Thoracic aorta (tissue), 2 donors: Measurements from ENCODE around the gene CREB3L2. TPM values are rescaled to one million over a fixed set of nuclear protein-coding genes. Genes with fewer than 3 reads are reported as not detected.

Experiments
- ATAC-seq: fragments of 150-250 bp; one replicate; pipeline ENCODE4 v1.8.0; 2017; ENCODE audit warnings: low read depth; ENCODE audit not compliant: insufficient number of reproducible peaks, low FRiP score
- DNase-seq: peaks from one replicate; pipeline ENCODE4 v3.0.0-alpha.2; 2020; ENCODE audit warnings: low spot score
- H3K27ac ChIP-seq, 2 donors: fragments of 200-600 bp; sonication (generic); 1 replicate in 1 of 2; 2 replicates in 1 of 2; pipeline ENCODE4 v1.5.1; 2016; ENCODE audit warnings: mild to moderate bottlenecking in 2 of 2, moderate library complexity in 2 of 2
- H3K27me3 ChIP-seq: fragments of 200-600 bp; sonication (generic); replicated peaks from 2 replicates; pipeline ENCODE4 v1.6.0; 2016; ENCODE audit warnings: mild to moderate bottlenecking; ENCODE audit not compliant: insufficient read depth
- H3K36me3 ChIP-seq: fragments of 200-600 bp; sonication (generic); one replicate; pipeline ENCODE4 v1.5.1; 2016
- H3K4me1 ChIP-seq, 2 donors: fragments of 200-600 bp; sonication (generic); 1 replicate in 1 of 2; 2 replicates in 1 of 2; pipeline versions ENCODE4 v1.5.1 to v1.6.0; 2016; ENCODE audit warnings: low read depth in 2 of 2, mild to moderate bottlenecking in 1 of 2; ENCODE audit not compliant: control insufficient read depth in 1 of 2
- H3K4me3 ChIP-seq: fragments of 200-600 bp; sonication (generic); 2 replicates; pipeline ENCODE4 v1.5.1; 2016; ENCODE audit warnings: mild to moderate bottlenecking
- H3K9me3 ChIP-seq: fragments of 200-600 bp; sonication (generic); 2 replicates; pipeline ENCODE4 v1.5.1; 2016
- total RNA-seq, 2 donors: library from RNA; depleted of rRNA; stranded (reverse); fragments of >200 nt; gene quantifications; one replicate each; pipeline versions ENCODE4 v1.1.0 to v1.2.3, GENCODE V29; 2016
- TF ChIP-seq, protein P1 (sequence below): fragments of 200-600 bp; sonication (generic); IDR thresholded peaks from one replicate; pipeline ENCODE4 v1.5.1; 2019; ENCODE audit warnings: antibody characterized with exemption

The CREB3L2 gene
- total RNA-seq, 2 donors from 2014 or later = 85.3 to 96.7 TPM

DNA sequence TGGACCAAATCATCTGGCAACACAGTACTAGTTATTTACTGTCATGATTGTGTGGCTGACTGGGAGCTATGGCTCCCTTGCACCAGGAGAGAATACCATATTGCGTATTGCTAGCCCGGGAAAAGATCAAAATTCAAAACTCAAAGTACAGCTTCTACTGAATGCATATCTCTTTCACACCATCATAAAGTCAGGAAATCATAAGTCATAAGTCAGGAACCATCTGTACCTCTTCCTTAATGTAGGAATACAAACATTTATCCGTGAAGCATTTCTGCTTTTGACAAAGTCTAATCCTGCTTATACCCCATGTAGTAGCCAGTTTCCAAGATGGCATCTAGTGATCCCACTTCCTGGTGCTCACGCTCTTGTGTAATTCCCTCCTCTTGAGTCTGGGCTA lies 2.2 kb upstream of the CREB3L2 start:
- H3K36me3 ChIP-seq = no peaks in the 10 kb centered on the region
- no peak for ATAC-seq

DNA sequence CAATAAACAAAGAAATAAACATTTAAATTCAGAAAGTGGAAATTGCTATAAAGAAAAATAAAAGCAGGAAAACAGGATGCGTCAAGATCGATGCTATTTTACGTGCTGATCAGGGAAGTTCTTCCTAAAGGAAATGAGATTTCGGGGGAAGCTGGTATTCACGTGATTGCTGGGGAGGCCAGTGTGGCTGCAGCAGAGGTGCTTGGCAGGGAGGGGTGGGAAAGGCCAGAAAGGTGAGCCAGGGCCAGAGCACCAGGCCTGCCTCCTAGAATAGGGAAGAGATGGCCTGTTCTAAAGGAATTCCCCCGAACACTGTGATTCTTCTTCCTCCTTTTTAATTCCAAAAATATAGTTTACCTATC lies 923 bp upstream of the CREB3L2 start:
- no peaks in the 10 kb centered on the region for H3K9me3 ChIP-seq
- H3K27ac ChIP-seq = peak overlapping the region in 1 of 2 donors; percentile 39
- no peak for ATAC-seq
- DNase-seq = no peak
- H3K36me3 ChIP-seq = no peaks in the 10 kb centered on the region
- H3K27me3 ChIP-seq = no peaks in the 10 kb centered on the region
- TF ChIP-seq, protein P1, sequence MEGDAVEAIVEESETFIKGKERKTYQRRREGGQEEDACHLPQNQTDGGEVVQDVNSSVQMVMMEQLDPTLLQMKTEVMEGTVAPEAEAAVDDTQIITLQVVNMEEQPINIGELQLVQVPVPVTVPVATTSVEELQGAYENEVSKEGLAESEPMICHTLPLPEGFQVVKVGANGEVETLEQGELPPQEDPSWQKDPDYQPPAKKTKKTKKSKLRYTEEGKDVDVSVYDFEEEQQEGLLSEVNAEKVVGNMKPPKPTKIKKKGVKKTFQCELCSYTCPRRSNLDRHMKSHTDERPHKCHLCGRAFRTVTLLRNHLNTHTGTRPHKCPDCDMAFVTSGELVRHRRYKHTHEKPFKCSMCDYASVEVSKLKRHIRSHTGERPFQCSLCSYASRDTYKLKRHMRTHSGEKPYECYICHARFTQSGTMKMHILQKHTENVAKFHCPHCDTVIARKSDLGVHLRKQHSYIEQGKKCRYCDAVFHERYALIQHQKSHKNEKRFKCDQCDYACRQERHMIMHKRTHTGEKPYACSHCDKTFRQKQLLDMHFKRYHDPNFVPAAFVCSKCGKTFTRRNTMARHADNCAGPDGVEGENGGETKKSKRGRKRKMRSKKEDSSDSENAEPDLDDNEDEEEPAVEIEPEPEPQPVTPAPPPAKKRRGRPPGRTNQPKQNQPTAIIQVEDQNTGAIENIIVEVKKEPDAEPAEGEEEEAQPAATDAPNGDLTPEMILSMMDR = no peak
- peak overlapping the region; percentile 98 for H3K4me3 ChIP-seq
- peaks cover 14 to 19% of the 10 kb centered on the region in 2 donors for H3K4me1 ChIP-seq

More for the DNA sequence above, 2.2 kb upstream of the CREB3L2 start:
- Histone ChIP-seq H3K4me3 (no peak overlapping the region), H3K4me1 (peaks cover 4 to 7% of the 10 kb centered on the region in 2 donors), H3K9me3 (no peaks in the 10 kb centered on the region), H3K27me3 (no peaks in the 10 kb centered on the region), H3K27ac (no peak overlapping the region)
- TF ChIP-seq, protein P1 = no peak
- DNase-seq = no peak

DNA sequence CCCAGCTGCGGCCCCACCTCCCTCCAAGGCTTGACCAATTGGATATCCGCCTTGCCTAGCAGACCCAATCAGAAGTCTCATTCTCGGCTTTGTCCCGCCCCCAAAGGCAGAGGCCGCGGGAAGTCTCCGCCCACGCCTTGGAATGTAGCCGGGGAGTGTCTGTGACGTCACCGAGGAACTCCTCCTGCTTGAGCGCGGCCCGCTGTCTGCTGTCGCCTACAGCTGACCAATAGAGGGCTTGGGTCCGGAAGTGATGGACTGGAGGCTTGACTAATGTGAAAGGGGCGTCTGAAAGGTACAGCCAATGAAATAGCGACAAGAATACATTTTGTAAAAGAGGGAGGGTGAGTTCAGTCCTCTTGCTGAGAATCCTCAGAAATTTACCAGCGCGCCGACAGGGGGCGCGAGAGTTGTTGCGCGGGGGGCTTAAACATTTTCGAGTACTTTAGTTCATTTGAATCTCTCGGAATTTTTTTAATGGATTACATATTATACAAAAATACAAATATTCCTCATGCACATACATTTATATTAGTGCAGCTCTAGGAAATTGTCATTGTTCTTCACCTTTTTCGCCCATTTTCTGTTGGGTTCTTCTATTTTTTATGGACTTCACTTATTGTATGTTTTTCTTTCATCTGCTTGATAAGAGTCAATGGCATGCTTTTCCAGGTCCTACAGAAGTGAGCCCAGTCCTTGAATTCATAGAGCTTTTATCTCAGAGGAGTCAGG lies 376 bp upstream of the CREB3L2 start:
- peak; percentile 96 for DNase-seq
- TF ChIP-seq, protein P1 = peak; percentile 95
- H3K9me3 ChIP-seq = no peaks in the 10 kb centered on the region
- peaks cover 19 to 24% of the 10 kb centered on the region in 2 donors for H3K4me1 ChIP-seq
- H3K4me3 ChIP-seq = peak overlapping the region; percentile 98
- H3K36me3 ChIP-seq = no peaks in the 10 kb centered on the region
- no peaks in the 10 kb centered on the region for H3K27me3 ChIP-seq
- peak overlapping the region; percentile 96 to 99 for H3K27ac ChIP-seq
- peak; percentile 99 for ATAC-seq

DNA sequence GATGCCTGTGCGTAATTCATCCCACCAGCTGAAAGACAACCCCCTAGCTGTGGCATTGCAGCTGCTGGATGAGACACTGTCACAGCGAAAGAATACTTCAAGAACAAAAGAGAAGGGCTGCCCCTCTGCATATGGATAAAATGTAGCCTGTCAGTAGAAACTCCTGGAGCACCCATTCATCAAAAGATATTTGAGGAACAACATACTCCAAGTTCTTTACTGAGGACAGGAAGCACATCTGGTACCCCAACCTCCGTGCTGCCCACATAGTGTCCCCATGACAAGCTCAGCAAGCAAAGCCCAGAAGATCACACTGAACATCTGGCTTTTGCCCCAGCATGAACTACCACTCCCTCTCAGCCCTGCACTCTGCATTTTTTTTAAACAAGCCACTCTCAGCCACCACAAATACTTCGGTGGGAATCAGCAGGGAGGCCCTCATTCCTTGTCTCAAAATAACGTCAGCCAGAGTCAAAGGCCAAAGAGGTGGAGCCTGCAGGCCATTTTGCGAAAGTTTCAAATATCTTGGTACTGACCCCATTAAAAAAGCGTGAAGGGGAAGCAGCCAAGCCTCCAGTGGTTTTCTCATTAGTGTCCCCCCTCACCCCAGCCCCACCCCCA lies 1.7 kb downstream of the CREB3L2 start:
- peak; percentile 38 for ATAC-seq
- DNase-seq = no peak
- peaks cover 39 to 43% of the 10 kb centered on the region in 2 donors for H3K4me1 ChIP-seq
- H3K27me3 ChIP-seq = no peaks in the 10 kb centered on the region
- H3K9me3 ChIP-seq = no peaks in the 10 kb centered on the region
- TF ChIP-seq, protein P1 = no peak
- peak overlapping the region; percentile 96 to 99 for H3K27ac ChIP-seq
- H3K4me3 ChIP-seq = peak overlapping the region; percentile 98
- H3K36me3 ChIP-seq = no peaks in the 10 kb centered on the region

DNA sequence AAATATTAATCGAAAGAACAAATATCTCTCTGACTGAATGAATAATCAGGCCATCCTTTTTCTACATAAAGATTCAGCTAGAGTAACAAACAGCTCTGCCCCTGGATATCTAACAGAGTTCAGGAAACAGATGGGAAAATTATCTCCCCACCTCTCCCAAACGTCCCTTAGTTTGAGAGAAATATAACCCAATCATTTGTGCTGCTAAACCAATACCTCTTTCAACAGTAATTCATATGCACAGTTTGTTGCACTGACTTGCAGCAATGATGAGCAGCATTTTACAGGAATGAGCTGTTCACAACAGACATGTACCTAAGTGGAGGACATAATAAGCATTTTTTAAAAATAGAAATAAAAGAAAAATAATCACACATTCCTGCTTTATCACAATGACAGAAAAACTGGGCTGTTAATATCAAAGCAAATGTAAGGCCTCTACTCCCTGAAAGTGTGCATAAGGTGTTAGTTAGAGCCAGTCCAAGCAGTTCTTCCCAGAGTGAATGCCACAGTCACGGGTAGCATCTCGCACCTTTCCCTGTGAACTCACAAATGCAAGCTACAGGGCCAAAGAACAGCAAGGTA lies 2.3 kb downstream of the CREB3L2 start:
- Histone ChIP-seq H3K27ac (peak overlapping the region; percentile 96 to 99), H3K9me3 (no peaks in the 10 kb centered on the region), H3K4me3 (peak overlapping the region; percentile 98), H3K36me3 (no peaks in the 10 kb centered on the region), H3K27me3 (no peaks in the 10 kb centered on the region), H3K4me1 (peaks cover 43 to 49% of the 10 kb centered on the region in 2 donors)
- DNase-seq = no peak
- no peak for ATAC-seq
- TF ChIP-seq, protein P1 = no peak
